PFSK-1 (cell line): ENCODE measurements around the gene PMFBP1.

ENCODE experiments used
- FOXP2 ChIP-seq: optimal IDR thresholded peaks from 2 replicates; pipeline ENCODE3; 2011; ENCODE audit warnings: borderline replicate concordance, control low read depth, inconsistent platforms; ENCODE audit not compliant: insufficient read depth; ENCODE audit errors: extremely low read length, extremely low read depth
- POLR2AphosphoS5 ChIP-seq: IDR thresholded peaks from 2 replicates; pipeline ENCODE4 v1.6.1; 2012; ENCODE audit warnings: low read depth, mild to moderate bottlenecking, control low read depth, low read length, moderate library complexity
- REST ChIP-seq, 2 experiments: IDR thresholded peaks; 2 replicates each; pipeline versions ENCODE4 v1.6.1 to v1.8.0; 2011 to 2012; ENCODE audit warnings: low read depth in 2 of 2, low read length in 2 of 2, control low read depth in 1 of 2, inconsistent platforms in 1 of 2, mild to moderate bottlenecking in 1 of 2, moderate library complexity in 1 of 2; ENCODE audit not compliant: insufficient read depth in 1 of 2

- TF ChIP-seq POLR2AphosphoS5: no peak
- TF ChIP-seq REST (IDR thresholded peaks at IDR 0.05; ENCODE audit: insufficient read depth in 1 of 2, low read depth in 2 of 2, low read length in 2 of 2): no peak
- TF ChIP-seq FOXP2: no peak
Observed at GRCh38 chr16:72159801-72160200, 12.2 kb downstream of the PMFBP1 start.
